Mammary epithelial cell (primary cell): ENCODE measurements around the gene CHMP1A.

Experiments used
- EZH2 ChIP-seq: IDR thresholded peaks from 2 replicates; pipeline ENCODE4 v1.6.1; 2012; ENCODE audit warnings: low read length, inconsistent platforms, borderline replicate concordance
- TF ChIP-seq, protein P1 (sequence below), 2 donors: IDR thresholded peaks in 1 of 2; conservative IDR thresholded peaks in 1 of 2; 2 replicates each; pipeline ENCODE4 v1.5.1; 2011 to 2012; ENCODE audit warnings: inconsistent platforms in 2 of 2, low read length in 2 of 2, mild to moderate bottlenecking in 2 of 2, control low read depth in 1 of 2, low read depth in 1 of 2; ENCODE audit not compliant: insufficient read depth in 1 of 2; ENCODE audit errors: extremely low read depth in 1 of 2

DNA sequence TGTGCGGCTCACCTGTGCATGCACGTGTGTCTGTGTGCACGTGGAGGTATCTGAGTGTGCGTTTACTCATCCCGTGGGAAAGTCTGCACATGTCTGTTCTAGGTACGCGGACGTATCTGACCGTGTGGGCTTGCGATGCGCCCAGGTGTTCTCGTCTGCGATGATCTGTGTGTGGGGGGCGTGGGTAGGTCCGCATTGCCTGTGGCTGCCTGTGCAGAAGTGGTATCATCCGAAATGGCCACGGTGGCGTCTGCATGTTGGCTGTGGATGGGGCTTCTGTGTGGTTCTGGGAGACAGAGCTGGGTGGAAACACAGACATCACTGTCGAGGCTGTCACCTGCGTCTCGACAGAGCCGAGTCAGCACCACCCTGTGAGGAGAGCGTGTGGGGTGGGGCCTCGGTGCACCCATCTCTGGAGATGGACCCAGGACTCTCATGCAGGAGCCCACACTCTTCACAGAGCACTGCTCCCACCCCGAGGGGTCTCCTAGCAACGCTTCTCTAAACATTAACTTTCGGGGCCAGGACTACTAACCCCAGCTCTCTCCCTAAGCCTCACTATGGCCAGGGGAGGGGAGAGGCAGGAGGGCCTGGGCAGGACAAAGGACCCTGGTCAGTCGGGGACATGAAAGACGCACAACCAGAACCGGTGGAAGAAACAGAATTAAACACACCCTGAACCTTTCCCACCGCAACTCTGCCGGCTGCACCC, 35.7 kb downstream of the CHMP1A start:
- TF ChIP-seq, protein P1, sequence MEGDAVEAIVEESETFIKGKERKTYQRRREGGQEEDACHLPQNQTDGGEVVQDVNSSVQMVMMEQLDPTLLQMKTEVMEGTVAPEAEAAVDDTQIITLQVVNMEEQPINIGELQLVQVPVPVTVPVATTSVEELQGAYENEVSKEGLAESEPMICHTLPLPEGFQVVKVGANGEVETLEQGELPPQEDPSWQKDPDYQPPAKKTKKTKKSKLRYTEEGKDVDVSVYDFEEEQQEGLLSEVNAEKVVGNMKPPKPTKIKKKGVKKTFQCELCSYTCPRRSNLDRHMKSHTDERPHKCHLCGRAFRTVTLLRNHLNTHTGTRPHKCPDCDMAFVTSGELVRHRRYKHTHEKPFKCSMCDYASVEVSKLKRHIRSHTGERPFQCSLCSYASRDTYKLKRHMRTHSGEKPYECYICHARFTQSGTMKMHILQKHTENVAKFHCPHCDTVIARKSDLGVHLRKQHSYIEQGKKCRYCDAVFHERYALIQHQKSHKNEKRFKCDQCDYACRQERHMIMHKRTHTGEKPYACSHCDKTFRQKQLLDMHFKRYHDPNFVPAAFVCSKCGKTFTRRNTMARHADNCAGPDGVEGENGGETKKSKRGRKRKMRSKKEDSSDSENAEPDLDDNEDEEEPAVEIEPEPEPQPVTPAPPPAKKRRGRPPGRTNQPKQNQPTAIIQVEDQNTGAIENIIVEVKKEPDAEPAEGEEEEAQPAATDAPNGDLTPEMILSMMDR (conservative IDR thresholded peaks at IDR 0.05 in 1 of 2, IDR thresholded peaks at IDR 0.05 in 1 of 2; ENCODE audit: extremely low read depth in 1 of 2, insufficient read depth in 1 of 2, low read depth in 1 of 2, low read length in 2 of 2), result no peak
- TF ChIP-seq EZH2, result no peak
